ENCODE results near the gene UBE3A. TPM values are rescaled to one million over a fixed set of nuclear protein-coding genes. Genes with fewer than 3 reads are reported as not detected.

The UBE3A gene
- total RNA-seq, 3 donors from 2014 or later = 60.2 to 103 (median 80.0) TPM

DNA sequence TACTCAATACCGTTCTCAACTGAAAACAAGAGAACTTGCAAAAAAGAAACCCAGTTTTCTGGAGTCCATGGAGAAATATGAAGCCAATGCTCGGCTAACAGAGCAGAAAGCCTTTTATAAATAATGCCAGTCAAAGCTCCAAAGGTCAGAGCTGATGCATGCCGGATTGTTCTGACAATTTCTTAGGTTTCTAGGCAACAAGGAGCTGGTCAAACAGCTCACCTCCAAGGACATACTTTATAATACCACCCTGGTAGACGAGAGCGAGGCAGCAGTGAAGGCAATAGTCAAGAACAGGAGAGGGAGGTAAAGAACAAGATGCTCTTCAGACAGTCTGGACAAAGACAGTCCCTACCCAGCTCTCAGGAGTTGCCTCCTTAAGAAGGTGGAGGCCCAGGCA is 111.1 kb downstream of the UBE3A start:
- no peak overlapping the region for H3K4me3 ChIP-seq
- TF ChIP-seq POLR2A (IDR thresholded peaks at IDR 0.05) (no peak), POLR2AphosphoS5 (IDR thresholded peaks at IDR 0.05) (no peak)
- TF ChIP-seq, protein P1, sequence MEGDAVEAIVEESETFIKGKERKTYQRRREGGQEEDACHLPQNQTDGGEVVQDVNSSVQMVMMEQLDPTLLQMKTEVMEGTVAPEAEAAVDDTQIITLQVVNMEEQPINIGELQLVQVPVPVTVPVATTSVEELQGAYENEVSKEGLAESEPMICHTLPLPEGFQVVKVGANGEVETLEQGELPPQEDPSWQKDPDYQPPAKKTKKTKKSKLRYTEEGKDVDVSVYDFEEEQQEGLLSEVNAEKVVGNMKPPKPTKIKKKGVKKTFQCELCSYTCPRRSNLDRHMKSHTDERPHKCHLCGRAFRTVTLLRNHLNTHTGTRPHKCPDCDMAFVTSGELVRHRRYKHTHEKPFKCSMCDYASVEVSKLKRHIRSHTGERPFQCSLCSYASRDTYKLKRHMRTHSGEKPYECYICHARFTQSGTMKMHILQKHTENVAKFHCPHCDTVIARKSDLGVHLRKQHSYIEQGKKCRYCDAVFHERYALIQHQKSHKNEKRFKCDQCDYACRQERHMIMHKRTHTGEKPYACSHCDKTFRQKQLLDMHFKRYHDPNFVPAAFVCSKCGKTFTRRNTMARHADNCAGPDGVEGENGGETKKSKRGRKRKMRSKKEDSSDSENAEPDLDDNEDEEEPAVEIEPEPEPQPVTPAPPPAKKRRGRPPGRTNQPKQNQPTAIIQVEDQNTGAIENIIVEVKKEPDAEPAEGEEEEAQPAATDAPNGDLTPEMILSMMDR (IDR thresholded peaks at IDR 0.05) = no peak
- DNase-seq (ENCODE audit: low spot score in 2 of 2) = no peak
- H3K4me1 ChIP-seq = no peaks in the 10 kb centered on the region
- no peaks in the 10 kb centered on the region for H3K27me3 ChIP-seq
- intact Hi-C loops (cut with DNase I; ENCODE audit: low total_unique reads) = no loop called here
- H3K27ac ChIP-seq = no peak overlapping the region
- H3K36me3 ChIP-seq = no peaks in the 10 kb centered on the region
- no peaks in the 10 kb centered on the region for H3K9me3 ChIP-seq

DNA sequence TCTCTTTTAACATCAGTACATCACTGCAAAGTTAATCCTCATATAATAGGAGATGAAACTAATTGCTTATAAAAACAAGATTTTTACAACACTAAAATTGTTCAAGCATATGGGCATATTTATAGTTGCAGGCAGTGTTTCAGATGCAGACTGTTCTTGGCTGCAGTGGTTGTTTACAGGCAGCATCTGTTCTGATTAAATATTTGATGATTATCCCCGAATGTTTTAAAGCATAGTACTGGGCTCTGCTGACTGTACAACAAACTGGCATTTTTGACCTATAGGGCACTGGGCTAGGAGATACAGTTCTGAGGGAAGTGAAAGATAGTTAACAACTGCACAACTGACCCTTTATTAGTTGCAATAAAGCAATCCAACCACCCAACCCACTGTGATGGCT is 113.6 kb downstream of the UBE3A start:
- H3K27ac ChIP-seq = no peak overlapping the region
- H3K9me3 ChIP-seq = peaks cover 0 to 15% of the 10 kb centered on the region in 2 donors
- H3K4me3 ChIP-seq = no peak overlapping the region
- H3K36me3 ChIP-seq = no peaks in the 10 kb centered on the region
- intact Hi-C loops (cut with DNase I; ENCODE audit: low total_unique reads) = no loop called here
- TF ChIP-seq, protein P1 (IDR thresholded peaks at IDR 0.05) = no peak
- no peaks in the 10 kb centered on the region for H3K27me3 ChIP-seq
- no peaks in the 10 kb centered on the region for H3K4me1 ChIP-seq
- DNase-seq (ENCODE audit: low spot score in 2 of 2) = no peak

DNA sequence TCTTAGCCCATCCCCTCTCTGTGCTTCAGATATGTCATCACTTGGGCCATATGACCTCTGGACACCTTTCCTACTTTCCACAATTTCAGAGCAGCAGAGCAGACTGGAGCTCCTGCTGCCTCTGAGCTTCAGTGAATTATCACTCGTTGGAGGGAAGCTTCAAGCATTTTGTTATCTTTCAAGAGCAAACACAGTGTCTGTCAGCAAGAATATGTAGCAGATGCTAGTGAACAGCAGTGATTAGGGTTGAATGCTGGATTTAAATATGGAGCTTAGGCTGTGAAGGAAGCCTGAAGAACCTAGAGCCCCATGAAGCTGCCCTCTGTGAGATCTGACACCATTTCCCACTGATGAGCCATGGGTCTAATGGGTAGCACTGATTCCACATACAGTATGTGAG is 115.4 kb downstream of the UBE3A start:
- Histone ChIP-seq H3K27ac (no peak overlapping the region), H3K4me1 (no peaks in the 10 kb centered on the region), H3K27me3 (no peaks in the 10 kb centered on the region), H3K9me3 (peaks cover 0 to 15% of the 10 kb centered on the region in 2 donors), H3K36me3 (no peaks in the 10 kb centered on the region), H3K4me3 (no peak overlapping the region)
- no peak for TF ChIP-seq POLR2AphosphoS5 (IDR thresholded peaks at IDR 0.05)
- TF ChIP-seq POLR2A (IDR thresholded peaks at IDR 0.05) = no peak
- TF ChIP-seq, protein P1 (IDR thresholded peaks at IDR 0.05) = no peak
- no peak for DNase-seq (ENCODE audit: low spot score in 2 of 2)
- intact Hi-C loops (cut with DNase I; ENCODE audit: low total_unique reads) = no loop called here

DNA sequence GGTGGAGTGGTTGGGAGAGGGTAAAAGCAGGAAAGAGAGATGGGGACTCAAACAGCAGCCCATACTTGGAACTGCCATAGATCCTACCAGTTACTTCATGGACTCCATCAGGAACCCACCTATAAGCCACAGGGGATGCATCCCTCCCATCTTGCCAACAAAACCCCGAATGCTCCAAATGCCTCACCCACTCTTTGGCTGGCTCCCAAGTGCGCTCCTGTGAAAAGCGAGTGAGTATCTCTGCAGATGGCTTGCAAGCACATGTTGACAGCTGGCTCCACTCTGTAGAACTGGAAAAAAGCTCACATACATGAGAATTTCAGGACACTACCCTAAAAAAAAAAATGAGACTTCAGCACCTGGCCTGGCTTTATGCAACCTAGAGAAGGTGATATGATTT is 151.0 kb downstream of the UBE3A start:
- DNase-seq (ENCODE audit: low spot score in 2 of 2) = no peak
- H3K27ac ChIP-seq = no peak overlapping the region
- H3K27me3 ChIP-seq = no peaks in the 10 kb centered on the region
- peaks cover 5 to 11% of the 10 kb centered on the region in 2 donors for H3K9me3 ChIP-seq
- TF ChIP-seq, protein P1 (IDR thresholded peaks at IDR 0.05) = no peak
- TF ChIP-seq POLR2A (IDR thresholded peaks at IDR 0.05) (no peak), POLR2AphosphoS5 (IDR thresholded peaks at IDR 0.05) (no peak)
- no peaks in the 10 kb centered on the region for H3K4me1 ChIP-seq
- intact Hi-C loops (cut with DNase I; ENCODE audit: low total_unique reads) = no loop called here
- H3K4me3 ChIP-seq = no peak overlapping the region
- H3K36me3 ChIP-seq = no peaks in the 10 kb centered on the region
